ENCODE measurements around the gene ANKRD6. TPM values are rescaled to one million over a fixed set of nuclear protein-coding genes. Genes with fewer than 3 reads are reported as not detected.

ANKRD6 gene
- total and polyA plus RNA-seq, 2 donors (not counting 3 experiments of a cell fraction or from before 2014, with no cell fraction given), result 3.4 to 9.6 TPM

- intact Hi-C loops (cut with micrococcal nuclease) (no loop called here), dilution Hi-C loops (cut with MboI; ENCODE audit: extremely low pct_ligation_motif_present, low sequenced_read_pairs) (no loop called here)
- no peaks in the 10 kb centered on the region for H3K9me1 ChIP-seq (replicated peaks; ENCODE audit: control insufficient read depth, extremely low read depth, insufficient read depth, low read length)
- H3K27ac ChIP-seq (ENCODE audit: insufficient read depth, low read depth, low read length), result no peak overlapping the region
- ChIA-PET POLR2A (no interaction called here), CTCF (no interaction called here)
- no peaks in the 10 kb centered on the region for H3K79me2 ChIP-seq (ENCODE audit: control insufficient read depth, insufficient read depth, low read length)
- no peak for DNase-seq (ENCODE audit: low read depth, low spot score)
- no peaks in the 10 kb centered on the region for H3K9me3 ChIP-seq (replicated peaks; ENCODE audit: control insufficient read depth, insufficient read depth, low read length)
- no peak for FAIRE-seq
- no TSS peak for BruUV-seq (replicated peaks)
- no peaks in the 10 kb centered on the region for H3K36me3 ChIP-seq (ENCODE audit: control insufficient read depth in 2 of 2, extremely low read depth in 1 of 2, insufficient read depth in 2 of 2, low read length in 2 of 2)
- no peak overlapping the region for H3K4me3 ChIP-seq (replicated peaks in 1 of 3; ENCODE audit: insufficient read depth in 1 of 3, low read depth in 1 of 3, low read length in 3 of 3)
- H3K9ac ChIP-seq (replicated peaks; ENCODE audit: extremely low read depth, insufficient read depth, low read length), result no peak overlapping the region
- TF ChIP-seq MYC (IDR thresholded peaks at IDR 0.05; ENCODE audit: low read depth, low read length) (no peak), FOS (IDR thresholded peaks at IDR 0.05; ENCODE audit: borderline replicate concordance, insufficient read depth, low read length) (no peak), MAX (IDR thresholded peaks at IDR 0.05; ENCODE audit: insufficient read depth, insufficient read length) (no peak)
- H2AFZ ChIP-seq (ENCODE audit: low read depth, low read length), result no peak overlapping the region
- no peaks in the 10 kb centered on the region for H3K4me1 ChIP-seq (ENCODE audit: control insufficient read depth, extremely low read depth, insufficient read depth, low read length)
- H4K20me1 ChIP-seq (replicated peaks; ENCODE audit: control insufficient read depth, extremely low read depth, insufficient read depth, low read length), result peaks cover 4% of the 10 kb centered on the region
- H3K27me3 ChIP-seq (ENCODE audit: control insufficient read depth in 2 of 2, insufficient read depth in 2 of 2, low read length in 2 of 2), result no peaks in the 10 kb centered on the region
- no peak overlapping the region for H3K4me2 ChIP-seq (ENCODE audit: insufficient read depth, low read length)
These were observed 50.3 kb downstream of the ANKRD6 start for GRCh38 chr6:89483111-89483720.

GRCh38 chr6:89485320-89485719 lies 52.4 kb downstream of the ANKRD6 start:
- H3K27ac ChIP-seq (ENCODE audit: insufficient read depth, low read depth, low read length), result no peak overlapping the region
- no peaks in the 10 kb centered on the region for H3K36me3 ChIP-seq (ENCODE audit: control insufficient read depth in 2 of 2, extremely low read depth in 1 of 2, insufficient read depth in 2 of 2, low read length in 2 of 2)
- BruUV-seq (replicated peaks), result no TSS peak
- TF ChIP-seq POLR2A (IDR thresholded peaks at IDR 0.05; ENCODE audit: low read depth, low read length) (no peak), EZH2 (IDR thresholded peaks at IDR 0.05; ENCODE audit: borderline replicate concordance, low read depth, low read length, severe bottlenecking) (no peak), GATA2 (IDR thresholded peaks at IDR 0.05; ENCODE audit: insufficient read depth, insufficient read length, low read depth, low read length) (no peak)
- POLR2A ChIA-PET, result no interaction called here
- no peak overlapping the region for H3K9ac ChIP-seq (replicated peaks; ENCODE audit: extremely low read depth, insufficient read depth, low read length)
- no peak for FAIRE-seq
- no peaks in the 10 kb centered on the region for H3K9me3 ChIP-seq (replicated peaks; ENCODE audit: control insufficient read depth, insufficient read depth, low read length)
- H3K27me3 ChIP-seq (ENCODE audit: control insufficient read depth in 2 of 2, insufficient read depth in 2 of 2, low read length in 2 of 2), result no peaks in the 10 kb centered on the region
- H3K4me3 ChIP-seq (replicated peaks in 1 of 3; ENCODE audit: insufficient read depth in 1 of 3, low read depth in 1 of 3, low read length in 3 of 3), result no peak overlapping the region
- H3K79me2 ChIP-seq (ENCODE audit: control insufficient read depth, insufficient read depth, low read length), result no peaks in the 10 kb centered on the region
- no peaks in the 10 kb centered on the region for H3K4me1 ChIP-seq (ENCODE audit: control insufficient read depth, extremely low read depth, insufficient read depth, low read length)
- DNase-seq (ENCODE audit: low read depth, low spot score), result no peak
- no peaks in the 10 kb centered on the region for H4K20me1 ChIP-seq (replicated peaks; ENCODE audit: control insufficient read depth, extremely low read depth, insufficient read depth, low read length)
- CTCF ChIA-PET, result interaction anchor here (1.6 kb wide), 1 partner anchor 14 kb away, joined by 3 read pairs; no protein-coding TSS in a partner anchor
- H3K9me1 ChIP-seq (replicated peaks; ENCODE audit: control insufficient read depth, extremely low read depth, insufficient read depth, low read length), result no peaks in the 10 kb centered on the region
- dilution Hi-C loops (cut with MboI; ENCODE audit: extremely low pct_ligation_motif_present, low sequenced_read_pairs), result no loop called here
- H2AFZ ChIP-seq (ENCODE audit: low read depth, low read length), result no peak overlapping the region
- no peak overlapping the region for H3K4me2 ChIP-seq (ENCODE audit: insufficient read depth, low read length)
- intact Hi-C loops (cut with micrococcal nuclease), result no loop called here
